ENCODE measurements around the gene PIK3CA. TPM values are rescaled to one million over a fixed set of nuclear protein-coding genes. Genes with fewer than 3 reads are reported as not detected.

PIK3CA gene
- total and polyA plus RNA-seq, 10 of the 15 experiments (the other 5 are each of a cell fraction or from before 2014, with no cell fraction given) = 3.0 to 18.6 (median 9.0) TPM

GRCh38 chr3:179278151-179278550 is 130.0 kb downstream of the PIK3CA start:
- H3K4me1 ChIP-seq (ENCODE audit: control insufficient read depth, insufficient read depth, low read length) = no peaks in the 10 kb centered on the region
- SMC1A ChIA-PET (ENCODE audit: uncharacterized antibody, unreplicated experiment) = interaction anchor here (1.1 to 2.0 kb wide), 4 partner anchors 9 to 38 kb away, joined by 3 to 7 read pairs (median 4); no protein-coding TSS in a partner anchor
- POLR2A ChIA-PET = no interaction called here
- H3K27ac ChIP-seq (ENCODE audit: control insufficient read depth, insufficient read depth) = no peak overlapping the region
- intact Hi-C loops (cut with micrococcal nuclease; ENCODE audit: unreplicated experiment) (no loop called here), in situ Hi-C loops (cut with MboI) (no loop called here)
- DNase-seq (ENCODE audit: low read depth, low spot score) (no peak), FAIRE-seq (no peak), ATAC-seq (no peak)
- no peaks in the 10 kb centered on the region for H3K79me2 ChIP-seq (ENCODE audit: control insufficient read depth, insufficient read depth, low read length)
- H3K4me2 ChIP-seq (ENCODE audit: control insufficient read depth, insufficient read depth) = no peak overlapping the region
- H3K9ac ChIP-seq (ENCODE audit: control insufficient read depth, insufficient read depth, low read length) = no peak overlapping the region
- no TSS peak for BruUV-seq (replicated peaks)
- no peaks in the 10 kb centered on the region for H3K36me3 ChIP-seq (ENCODE audit: control insufficient read depth in 2 of 2, insufficient read depth in 2 of 2, low read length in 1 of 2)
- H2AFZ ChIP-seq (ENCODE audit: control insufficient read depth, low read depth, low read length) = no peak overlapping the region
- H3K9me3 ChIP-seq (replicated peaks; ENCODE audit: control insufficient read depth, insufficient read depth, low read length) = no peaks in the 10 kb centered on the region
- 100% methylated on average over 1 of the region's 1 CpG for WGBS (ENCODE audit: insufficient coverage, insufficient replicate concordance, low lambda C conversion rate, missing lambda C conversion rate)
- CTCF ChIA-PET = no interaction called here
- no peak for TF ChIP-seq GATAD2B (conservative IDR thresholded peaks at IDR 0.05; ENCODE audit: low read depth)
- no peak for TF ChIP-seq SP1 (IDR thresholded peaks at IDR 0.05; ENCODE audit: low read depth, low read length)
- TF ChIP-seq HDAC6 (IDR thresholded peaks at IDR 0.05; ENCODE audit: unreplicated experiment) = no peak
- TF ChIP-seq CTCF (IDR thresholded peaks at IDR 0.05 in 2 of 3, conservative IDR thresholded peaks at IDR 0.05 in 1 of 3; ENCODE audit: control insufficient read depth in 2 of 3, extremely low read depth in 1 of 3, insufficient read depth in 1 of 3, low read depth in 3 of 3, low read length in 3 of 3) = no peak
- TF ChIP-seq TAF1 (IDR thresholded peaks at IDR 0.05; ENCODE audit: borderline replicate concordance, low read depth, low read length) = no peak
- TF ChIP-seq ZNF687 (IDR thresholded peaks at IDR 0.05) = no peak
- no peak for TF ChIP-seq CREM (IDR thresholded peaks at IDR 0.05; ENCODE audit: low read depth)
- no peak for TF ChIP-seq SUZ12 (IDR thresholded peaks at IDR 0.05; ENCODE audit: unreplicated experiment)
- no peak for TF ChIP-seq IKZF1 (conservative IDR thresholded peaks at IDR 0.05)
- TF ChIP-seq STAT3 (IDR thresholded peaks at IDR 0.05; ENCODE audit: low read depth, low read length) = no peak
- TF ChIP-seq NR2F1 (conservative IDR thresholded peaks at IDR 0.05) = no peak
- no peak for TF ChIP-seq PAX8 (IDR thresholded peaks at IDR 0.05)
- RAD21 ChIA-PET (ENCODE audit: unreplicated experiment) = no interaction called here
- no peak overlapping the region for H3K4me3 ChIP-seq
- no peaks in the 10 kb centered on the region for H4K20me1 ChIP-seq (ENCODE audit: control insufficient read depth, insufficient read depth)
- H3K27me3 ChIP-seq (replicated peaks in 1 of 2; ENCODE audit: control insufficient read depth in 2 of 2, insufficient read depth in 2 of 2, low read length in 1 of 2) = no peaks in the 10 kb centered on the region

All from GM12878 (cell line).